Adrenal gland (tissue), 12 donors: ENCODE results near the gene NME4. TPM values are rescaled to one million over a fixed set of nuclear protein-coding genes. Genes with fewer than 3 reads are reported as not detected.
"Not testable (repeated sequence)": the region's sequence is repeated elsewhere in the genome, so short reads cannot be mapped to it uniquely, and the experiment has no call there.

Experiments used
- DNase-seq, 7 donors: peaks; one replicate each; pipeline ENCODE4 v3.0.0-alpha.2; 2019 to 2020
- H3K27ac ChIP-seq, 5 donors: fragments of 200-600 bp; sonication (generic) in 4 of 5; 1 replicate in 3 of 5; 2 replicates in 2 of 5; pipeline versions ENCODE4 v1.5.1 to v1.8.0; 2016 to 2020; ENCODE audit warnings: mild to moderate bottlenecking in 1 of 5
- H3K27me3 ChIP-seq: fragments of 200-600 bp; 2 replicates; pipeline ENCODE4 v1.8.0; 2021
- H3K36me3 ChIP-seq, 2 donors: fragments of 200-600 bp; replicated peaks in 1 of 2; 1 replicate in 1 of 2; 2 replicates in 1 of 2; pipeline versions ENCODE4 v1.5.1 to v1.8.0; 2018 to 2022
- H3K4me1 ChIP-seq, 2 donors: fragments of 200-600 bp; replicated peaks in 1 of 2; 1 replicate in 1 of 2; 2 replicates in 1 of 2; pipeline versions ENCODE4 v1.5.1 to v1.8.0; 2018 to 2021
- H3K4me3 ChIP-seq, 4 donors: fragments of 200-600 bp; sonication (generic) in 3 of 4; one replicate each; pipeline ENCODE4 v1.5.1; 2016 to 2018
- H3K9me3 ChIP-seq, 3 donors: fragments of 200-600 bp; sonication (generic) in 1 of 3; replicated peaks in 1 of 3; 1 replicate in 2 of 3; 2 replicates in 1 of 3; pipeline versions ENCODE4 v1.5.1 to v1.8.0; 2016 to 2021
- CTCF ChIP-seq, 6 experiments: fragments of 450-650 bp in 4 of 6; fragments of 200-600 bp in 2 of 6; sonication (generic) in 1 of 6; IDR thresholded peaks; 1 replicate in 5 of 6; 2 replicates in 1 of 6; pipeline versions ENCODE4 v1.5.1 to v1.8.0; 2016 to 2021; ENCODE audit warnings: antibody characterized with exemption in 6 of 6, mild to moderate bottlenecking in 2 of 6, moderate library complexity in 1 of 6
- POLR2A ChIP-seq, 2 donors: fragments of 450-650 bp; IDR thresholded peaks; one replicate each; pipeline ENCODE4 v1.6.1; 2017; ENCODE audit warnings: antibody characterized with exemption in 2 of 2, mild to moderate bottlenecking in 2 of 2, moderate library complexity in 1 of 2
- whole genome bisulfite sequencing, 4 donors: extraction: QIAGEN DNeasy Blood & Tissue Kit in 2 of 4; methylation state at CpG; one replicate each; pipeline versions ENCODE4 v1.1.5 to v1.1.7; 2013 to 2017; 5-methylcytosine and 5-hydroxymethylcytosine counted together
- intact Hi-C, 2 donors: fragments of 100-400 bp; cut with DNase I; formaldehyde crosslinking; loops; one replicate each; pipeline versions ENCODE4 v1.14.1 to v1.15.0; 2022 to 2023
- polyA plus RNA-seq, 3 donors: library from polyadenylated mRNA; stranded (reverse); fragments of 200-250 nt in 2 of 3; fragments of 350-450 nt in 1 of 3; fragmentation: Illumina TruSeq in 1 of 3; extraction: RNeasy Lipid Tissue Mini Kit (QIAGEN cat#74804) in 1 of 3; gene quantifications; one replicate each; pipeline ENCODE4 v1.2.3, GENCODE V29; 2013 to 2014
- total RNA-seq, 9 donors: library from RNA; depleted of rRNA in 4 of 9; stranded (reverse); fragments of >200 nt in 4 of 9; fragments of 120-200 nt in 1 of 9; fragmentation: NEBNext Ultra II Directional in 1 of 9; extraction: Animal tissue kit (Norgen Biotek cat#: 25700) in 1 of 9; gene quantifications; one replicate each; pipeline versions ENCODE4 v1.1.0 to v1.2.4, GENCODE V29; 2013 to 2023
- donor health status: healthy with polysubstance abuse.
- donor health status: Bipolar disorder and iron deficiency.
- donor health status: DM: yes; HTN: yes; CAD: no.
- donor health status: DM: no; HTN: no; CAD: no.
- donor health status: DM: no; HTN: no; CAD: no.
- donor health status: DM: yes; HTN: yes; CAD: no.

The NME4 gene
- total and polyA plus RNA-seq, 12 donors, result 67.8 to 492 (median 169) TPM

GRCh38 chr16:414395-415169 is 17.6 kb downstream of the NME4 start:
- intact Hi-C loops, result no loop called here
- 84 to 94% (median 91%) methylated on average over 13 to 21 of the region's 21 CpGs for WGBS, 4 donors
- no peak for DNase-seq
- Histone ChIP-seq H3K36me3 (no peaks in the 10 kb centered on the region), H3K27ac (no peak overlapping the region), H3K9me3 (no peaks in the 10 kb centered on the region), H3K27me3 (no peaks in the 10 kb centered on the region), H3K4me3 (no peak overlapping the region), H3K4me1 (peaks cover 0 to 8% of the 10 kb centered on the region in 2 donors)
- no peak for TF ChIP-seq CTCF (IDR thresholded peaks at IDR 0.05)
- TF ChIP-seq POLR2A (IDR thresholded peaks at IDR 0.05), result no peak

GRCh38 chr16:415170-415498 is 18.1 kb downstream of the NME4 start:
- H3K4me1 ChIP-seq, intact Hi-C loops, H3K36me3 ChIP-seq, H3K27me3 ChIP-seq, H3K9me3 ChIP-seq, DNase-seq, H3K27ac ChIP-seq, H3K4me3 ChIP-seq: not testable (repeated sequence)
- WGBS, 4 donors, result 93 to 96% (median 94%) methylated on average over 3 of the region's 3 CpGs

GRCh38 chr16:422179-422578 is 25.2 kb downstream of the NME4 start:
- H3K27ac ChIP-seq, H3K27me3 ChIP-seq, intact Hi-C loops, H3K36me3 ChIP-seq, H3K4me3 ChIP-seq, DNase-seq, H3K9me3 ChIP-seq: not testable (repeated sequence)
- WGBS, 4 donors, result 88 to 93% (median 90%) methylated on average over 13 of the region's 13 CpGs
- peaks cover 21 to 24% of the 10 kb centered on the region in 2 donors for H3K4me1 ChIP-seq

- H3K36me3 ChIP-seq, result no peaks in the 10 kb centered on the region
- intact Hi-C loops, result no loop called here
- no peaks in the 10 kb centered on the region for H3K27me3 ChIP-seq
- 22 to 47% (median 43%) methylated on average over 16 to 20 of the region's 20 CpGs for WGBS, 4 donors
- peak; percentile 66 to 91 (median 90) for DNase-seq
- no peak for TF ChIP-seq CTCF (IDR thresholded peaks at IDR 0.05)
- TF ChIP-seq POLR2A (IDR thresholded peaks at IDR 0.05), result peak in 1 of 2 donors; percentile 65
- H3K4me3 ChIP-seq, result no peak overlapping the region
- peak overlapping the region in 4 of 5 donors; percentile 74 to 94 (median 93) for H3K27ac ChIP-seq
- H3K9me3 ChIP-seq, result no peaks in the 10 kb centered on the region
- H3K4me1 ChIP-seq, result peaks cover 24 to 40% of the 10 kb centered on the region in 2 donors
Measured at GRCh38 chr16:424033-424622, 27.1 kb downstream of the NME4 start.

GRCh38 chr16:424623-425081 is 27.7 kb downstream of the NME4 start:
- Histone ChIP-seq H3K36me3 (no peaks in the 10 kb centered on the region), H3K4me3 (peak overlapping the region in 3 of 4 donors; percentile 35 to 76 (median 40)), H3K4me1 (peaks cover 24 to 45% of the 10 kb centered on the region in 2 donors), H3K27ac (peak overlapping the region; percentile 46 to 94 (median 93)), H3K9me3 (no peaks in the 10 kb centered on the region), H3K27me3 (no peaks in the 10 kb centered on the region)
- intact Hi-C loops, result no loop called here
- DNase-seq, result peak; percentile 46 to 72 (median 61)
- TF ChIP-seq POLR2A (IDR thresholded peaks at IDR 0.05), result no peak
- no peak for TF ChIP-seq CTCF (IDR thresholded peaks at IDR 0.05)
- 7 to 22% (median 14%) methylated on average over 2 to 31 of the region's 31 CpGs for whole genome bisulfite sequencing, 4 donors
